Aorta (tissue), 5 donors: Measurements from ENCODE around the gene RSRP1. TPM values are rescaled to one million over a fixed set of nuclear protein-coding genes. Genes with fewer than 3 reads are reported as not detected.
A peak's percentile ranks its signal among the peaks of the same experiment; 100 is the strongest.

ENCODE experiments used
- ATAC-seq: fragments of 200-7000 bp; cut with Tn5 transposase; one replicate; pipeline ENCODE4 v1.9.1; 2022; ENCODE audit warnings: moderate library complexity; ENCODE audit not compliant: low FRiP score
- DNase-seq, 2 donors: peaks; one replicate each; pipeline ENCODE4 v3.0.0-alpha.2; 2020
- H3K27ac ChIP-seq, 2 donors: one replicate each; pipeline ENCODE4 v1.5.1; 2013; ENCODE audit warnings: low read length in 2 of 2, mild to moderate bottlenecking in 2 of 2, moderate library complexity in 2 of 2, control low read depth in 1 of 2, inconsistent platforms in 1 of 2, low read depth in 1 of 2
- H3K27me3 ChIP-seq, 2 donors: one replicate each; pipeline ENCODE4 v1.6.1; 2013; ENCODE audit warnings: control low read depth in 1 of 2, low read length in 1 of 2, mild to moderate bottlenecking in 1 of 2, moderate library complexity in 1 of 2; ENCODE audit not compliant: insufficient read depth in 2 of 2, control insufficient read depth in 1 of 2
- H3K36me3 ChIP-seq, 2 donors: one replicate each; pipeline ENCODE4 v1.6.1; 2013; ENCODE audit warnings: control low read depth in 1 of 2, low read length in 1 of 2, mild to moderate bottlenecking in 1 of 2; ENCODE audit not compliant: insufficient read depth in 2 of 2, control insufficient read depth in 1 of 2
- H3K4me1 ChIP-seq, 2 donors: one replicate each; pipeline ENCODE4 v1.6.1; 2013; ENCODE audit warnings: low read length in 2 of 2, control low read depth in 1 of 2, mild to moderate bottlenecking in 1 of 2, moderate library complexity in 1 of 2; ENCODE audit not compliant: insufficient read depth in 2 of 2, control insufficient read depth in 1 of 2
- H3K4me3 ChIP-seq, 2 donors: one replicate each; pipeline ENCODE4 v1.5.1; 2013; ENCODE audit warnings: low read length in 2 of 2, control low read depth in 1 of 2, mild to moderate bottlenecking in 1 of 2
- H3K9me3 ChIP-seq: one replicate; pipeline ENCODE4 v1.6.1; 2013; ENCODE audit warnings: mild to moderate bottlenecking, low read length; ENCODE audit not compliant: control insufficient read depth
- WGBS, 2 donors: extraction: QIAGEN DNeasy Blood & Tissue Kit; methylation state at CpG; one replicate each; pipeline ENCODE4 v1.1.7; 2013; 5-methylcytosine and 5-hydroxymethylcytosine counted together
- intact Hi-C, 2 donors: fragments of 100-400 bp; cut with DNase I; formaldehyde crosslinking; loops; one replicate each; pipeline versions ENCODE4 v1.14.2 to v1.15.0; 2022
- polyA plus RNA-seq, 2 donors: library from polyadenylated mRNA; stranded (reverse); fragments of 200-250 nt; gene quantifications; one replicate each; pipeline ENCODE4 v1.2.3, GENCODE V29; 2013
- total RNA-seq, 2 donors: library from RNA; stranded (reverse); fragmentation: NEBNext Ultra II Directional; extraction: Animal tissue kit (Norgen Biotek cat#: 25700); gene quantifications; one replicate each; pipeline ENCODE4 v1.2.1, GENCODE V29; 2021
- donor health status: healthy with polysubstance abuse.
- donor health status: Bipolar disorder and iron deficiency.
- donor health status: DM: no; HTN: no; CAD: no.
- donor health status: DM: no; HTN: no; CAD: no.
- donor health status: DM: yes; HTN: yes; CAD: no.

The RSRP1 gene
- total and polyA plus RNA-seq, 4 donors, result 60.1 to 217 (median 137) TPM

DNA sequence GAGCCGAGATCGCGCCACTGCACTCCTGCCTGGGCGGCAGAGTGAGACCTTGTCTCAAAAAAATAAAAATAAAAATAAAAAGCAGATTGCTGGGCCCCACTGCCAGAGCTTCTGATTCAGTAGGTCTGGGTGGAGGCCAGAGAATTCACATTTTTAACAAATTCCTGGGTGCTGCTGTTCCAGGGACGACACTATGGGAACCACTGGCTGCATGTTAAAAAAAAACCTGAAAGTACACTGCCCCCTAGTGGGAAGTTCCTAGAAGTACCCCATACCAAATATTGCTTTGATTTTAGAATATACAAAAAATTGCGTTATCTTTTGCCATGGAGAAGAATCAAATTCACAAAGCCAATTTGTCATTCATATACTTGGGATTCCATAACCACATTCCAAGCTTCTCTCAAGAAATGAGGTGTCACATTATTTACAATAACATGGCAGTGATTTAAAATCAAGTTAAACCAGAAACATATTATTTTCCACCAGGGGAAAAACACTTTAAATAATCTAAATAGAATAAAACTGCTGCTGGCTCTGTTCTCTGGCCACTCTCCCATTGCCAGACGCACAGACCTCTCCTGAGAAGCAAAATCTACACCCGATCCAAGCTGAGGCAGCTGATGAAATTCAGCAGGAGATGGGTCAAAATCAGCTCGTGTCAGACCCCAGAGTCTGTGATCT, 42.3 kb downstream of the RSRP1 start:
- DNase-seq (peak in 1 of 2 donors; percentile 26), ATAC-seq (no peak)
- WGBS, 2 donors, result 55 to 56% methylated on average over 9 of the region's 9 CpGs
- Histone ChIP-seq H3K4me3 (no peak overlapping the region), H3K27ac (no peak overlapping the region), H3K4me1 (no peaks in the 10 kb centered on the region), H3K9me3 (no peaks in the 10 kb centered on the region), H3K36me3 (no peaks in the 10 kb centered on the region), H3K27me3 (no peaks in the 10 kb centered on the region)
- intact Hi-C loops, result loop anchor here (1.0 to 10.0 kb wide), 4 partner anchors 270 to 550 kb away; partner anchors contain the start of gene RUNX3 (in 1 of the 2)

DNA sequence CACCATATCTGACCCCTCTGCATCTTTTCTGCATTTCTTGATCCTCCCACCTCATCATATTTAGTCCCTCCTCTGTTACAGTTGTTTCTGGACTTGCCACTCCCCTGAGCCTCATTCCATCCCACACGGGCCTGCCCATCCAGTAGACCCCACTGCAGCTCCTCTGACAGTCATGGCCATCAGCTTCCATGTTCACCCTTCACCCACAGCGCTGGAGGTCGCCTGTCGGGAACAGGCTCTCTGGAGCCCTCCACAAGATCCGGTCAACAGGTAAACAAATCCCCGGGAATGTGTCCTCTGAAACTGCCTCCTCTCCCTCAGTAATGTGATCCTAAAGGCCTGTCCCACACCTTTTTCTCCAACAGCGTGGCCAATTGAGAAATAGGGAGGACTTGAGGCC, 46.2 kb downstream of the RSRP1 start:
- Histone ChIP-seq H3K27ac (no peak overlapping the region), H3K36me3 (no peaks in the 10 kb centered on the region), H3K4me1 (no peaks in the 10 kb centered on the region), H3K27me3 (no peaks in the 10 kb centered on the region), H3K4me3 (no peak overlapping the region), H3K9me3 (no peaks in the 10 kb centered on the region)
- intact Hi-C loops, result loop anchor here (10.0 kb wide), 3 partner anchors 266 to 546 kb away; partner anchors contain the start of gene RUNX3 (in 1 of the 2)
- no peak for ATAC-seq
- WGBS, 2 donors, result 89 to 90% methylated on average over 7 of the region's 7 CpGs
- DNase-seq, result peak in 1 of 2 donors; percentile 67

DNA sequence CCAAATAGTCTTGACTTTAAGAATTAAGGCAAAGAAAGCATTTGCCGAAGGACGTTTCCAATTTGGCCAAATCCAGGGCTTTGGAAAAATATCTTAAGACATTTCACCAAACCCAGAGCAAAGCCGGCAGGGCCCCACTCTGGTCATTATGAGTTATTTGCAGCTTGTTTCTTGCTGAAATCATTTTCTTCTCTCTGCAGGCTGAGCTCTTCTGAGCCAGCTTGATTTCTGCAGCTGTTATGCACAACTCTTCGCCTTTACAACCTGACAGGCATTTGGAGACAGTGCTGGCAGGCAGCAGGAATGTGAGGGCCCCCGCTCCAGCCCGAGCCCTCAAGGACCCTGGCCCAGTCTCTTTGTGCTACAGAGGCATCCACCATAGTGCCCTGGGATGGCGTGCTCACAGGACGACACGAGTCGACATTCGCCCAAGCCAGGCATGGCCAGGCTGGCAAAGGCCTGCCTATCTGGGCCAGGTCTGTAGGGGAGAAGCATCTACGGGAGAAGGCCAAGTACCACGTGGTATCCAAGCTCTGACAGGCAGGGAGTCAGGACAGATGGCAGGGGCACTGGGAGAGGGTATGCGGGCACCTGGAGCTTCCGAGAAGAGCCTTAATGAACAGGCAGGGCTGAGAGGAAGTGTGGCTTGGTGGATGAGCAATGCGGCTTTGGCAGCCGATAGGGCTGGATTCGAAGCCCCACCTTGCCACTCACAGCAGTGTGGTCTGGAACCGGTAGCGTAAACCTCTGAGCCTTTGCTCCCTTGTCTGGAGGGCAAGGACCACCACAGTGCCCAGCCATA, 47.2 kb downstream of the RSRP1 start:
- intact Hi-C loops, result loop anchor here (10.0 kb wide), 3 partner anchors 265 to 545 kb away; partner anchors contain the start of gene RUNX3 (in 1 of the 2)
- DNase-seq, result peak in 1 of 2 donors; percentile 49
- no peaks in the 10 kb centered on the region for H3K27me3 ChIP-seq
- 93 to 94% methylated on average over 20 of the region's 20 CpGs for WGBS, 2 donors
- H3K36me3 ChIP-seq, result no peaks in the 10 kb centered on the region
- H3K4me1 ChIP-seq, result no peaks in the 10 kb centered on the region
- H3K4me3 ChIP-seq, result no peak overlapping the region
- no peaks in the 10 kb centered on the region for H3K9me3 ChIP-seq
- H3K27ac ChIP-seq, result no peak overlapping the region
- ATAC-seq, result peak; percentile 33

DNA sequence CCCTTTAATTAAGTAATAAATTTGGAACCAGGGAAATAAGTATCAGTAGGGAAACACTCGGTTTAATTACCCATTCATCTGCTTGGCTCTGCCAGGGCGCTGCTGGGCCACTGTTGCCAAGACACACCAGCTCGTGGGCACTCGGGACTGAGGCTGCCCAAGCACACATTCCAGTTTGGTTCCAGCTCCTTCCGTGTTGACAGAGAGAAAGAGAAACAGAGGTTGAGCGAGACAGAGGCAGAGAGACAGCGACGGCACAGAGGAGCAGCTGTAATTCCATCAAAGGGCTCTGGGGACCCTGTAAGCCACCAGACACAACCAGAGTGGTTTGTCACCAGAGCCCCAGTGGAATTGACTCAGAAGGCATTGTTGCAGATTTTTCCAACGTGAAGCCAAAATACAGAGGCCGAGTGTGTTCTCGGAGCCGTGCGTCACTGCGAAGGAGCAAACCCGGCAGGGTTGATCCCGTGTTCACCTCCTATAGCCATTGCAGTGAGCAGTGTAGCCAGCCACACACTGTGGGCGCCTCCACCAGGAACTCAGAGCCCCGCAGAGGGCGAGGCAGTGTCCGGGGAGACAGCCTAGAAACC, 48.5 kb downstream of the RSRP1 start:
- Histone ChIP-seq H3K4me3 (peak overlapping the region; percentile 1 to 18), H3K36me3 (no peaks in the 10 kb centered on the region), H3K9me3 (no peaks in the 10 kb centered on the region), H3K4me1 (no peaks in the 10 kb centered on the region), H3K27ac (peak overlapping the region in 1 of 2 donors; percentile 53), H3K27me3 (no peaks in the 10 kb centered on the region)
- peak in 1 of 2 donors; percentile 82 for DNase-seq
- intact Hi-C loops, result no loop called here
- 14% methylated on average over 20 of the region's 20 CpGs for WGBS, 2 donors
- ATAC-seq, result peak; percentile 53

DNA sequence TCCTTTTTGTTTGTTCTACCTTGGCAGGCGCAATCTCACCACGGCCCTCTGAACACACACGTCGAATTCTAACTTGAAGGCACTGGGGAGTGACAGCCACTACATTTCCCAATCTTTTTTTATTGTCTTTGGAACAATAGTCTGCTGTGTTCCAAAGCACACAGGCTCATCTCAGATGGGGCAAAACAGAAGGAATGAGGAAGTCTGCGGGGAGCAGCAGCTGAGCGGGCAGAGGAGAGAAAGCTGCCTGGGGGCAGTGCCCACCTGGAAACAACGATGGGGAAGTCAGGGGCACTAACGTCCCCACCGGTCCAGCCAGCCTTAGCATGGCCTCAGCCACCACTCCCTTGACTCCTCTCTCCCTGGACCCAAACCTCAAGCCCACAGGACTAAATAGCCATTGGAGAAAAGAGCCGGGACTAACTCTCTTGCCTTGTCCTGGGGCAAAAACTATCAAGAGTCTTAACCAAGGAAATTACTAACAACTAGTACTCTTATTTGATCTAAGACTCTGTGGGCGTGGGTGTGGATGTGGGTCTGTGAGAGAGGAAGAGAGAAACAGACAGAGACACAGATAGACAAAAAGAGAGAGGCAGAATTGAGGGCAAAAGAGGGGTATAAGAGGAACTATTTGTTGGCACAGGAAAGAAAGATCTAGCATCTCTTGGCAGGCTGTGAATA, 49.1 kb downstream of the RSRP1 start:
- Histone ChIP-seq H3K4me1 (no peaks in the 10 kb centered on the region), H3K36me3 (no peaks in the 10 kb centered on the region), H3K9me3 (no peaks in the 10 kb centered on the region), H3K27me3 (no peaks in the 10 kb centered on the region), H3K27ac (no peak overlapping the region), H3K4me3 (no peak overlapping the region)
- DNase-seq, result no peak
- 53 to 59% methylated on average over 11 of the region's 11 CpGs for WGBS, 2 donors
- no peak for ATAC-seq
- intact Hi-C loops, result no loop called here

DNA sequence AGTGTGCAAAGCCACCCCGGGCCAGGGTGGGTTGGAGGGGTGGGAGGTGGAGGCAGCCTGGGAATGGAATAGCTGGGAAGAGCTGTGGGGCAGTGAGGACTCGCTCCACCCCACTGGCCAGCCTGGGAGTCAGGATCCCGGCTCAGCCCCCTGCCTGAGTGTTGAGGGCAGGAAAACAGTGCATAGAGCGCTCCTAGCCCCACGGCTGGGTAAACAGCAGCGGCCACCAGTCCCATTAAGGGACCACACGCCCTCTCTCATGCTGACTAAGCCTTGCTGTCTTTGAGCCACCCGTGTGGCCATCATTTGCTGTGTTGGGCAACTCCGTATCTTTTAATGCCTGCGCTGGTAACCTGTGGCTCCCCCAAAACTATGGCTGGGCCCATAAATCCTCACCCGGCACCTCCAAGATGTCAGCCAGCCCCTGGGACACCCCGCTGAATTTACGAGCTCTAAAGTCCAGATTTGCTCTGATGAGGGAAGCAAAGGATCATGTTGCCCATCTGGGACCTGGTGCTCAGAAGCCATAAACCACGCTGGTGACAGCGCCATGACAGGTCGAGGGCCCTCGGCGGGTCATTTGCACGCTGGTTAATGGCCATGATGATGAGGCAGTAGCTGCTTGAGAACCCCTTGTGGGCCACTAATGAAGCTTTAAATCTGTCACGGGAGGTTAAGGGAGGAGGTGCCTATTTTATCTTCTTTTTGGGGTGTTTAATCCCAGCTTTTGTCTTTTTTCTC, 49.8 kb downstream of the RSRP1 start:
- ATAC-seq (no peak), DNase-seq (no peak)
- WGBS, 2 donors, result 74 to 79% methylated on average over 20 of the region's 20 CpGs
- Histone ChIP-seq H3K27me3 (no peaks in the 10 kb centered on the region), H3K36me3 (no peaks in the 10 kb centered on the region), H3K9me3 (no peaks in the 10 kb centered on the region), H3K4me1 (no peaks in the 10 kb centered on the region), H3K27ac (no peak overlapping the region), H3K4me3 (no peak overlapping the region)
- intact Hi-C loops, result no loop called here

DNA sequence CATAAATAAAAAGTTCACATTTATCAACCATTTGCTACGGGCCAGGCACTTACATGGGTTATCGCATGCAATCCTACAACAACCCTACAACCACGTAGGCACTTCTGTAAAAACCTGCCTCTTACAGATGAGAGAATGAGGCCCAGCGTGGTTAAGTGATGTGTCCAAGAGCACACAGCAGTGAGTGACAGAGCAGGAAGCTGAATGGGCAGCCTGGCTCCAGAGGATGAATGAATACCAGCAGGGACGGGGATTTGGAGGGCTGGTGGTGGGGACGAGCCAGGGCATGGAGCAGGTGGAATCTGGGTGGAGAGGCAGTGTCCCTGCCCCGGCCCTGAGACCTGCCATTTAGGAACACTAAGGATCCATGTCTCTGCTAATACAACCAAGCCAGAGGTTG, 50.4 kb downstream of the RSRP1 start:
- ATAC-seq, result no peak
- Histone ChIP-seq H3K36me3 (no peaks in the 10 kb centered on the region), H3K4me1 (no peaks in the 10 kb centered on the region), H3K27me3 (no peaks in the 10 kb centered on the region), H3K4me3 (no peak overlapping the region), H3K9me3 (no peaks in the 10 kb centered on the region), H3K27ac (no peak overlapping the region)
- DNase-seq, result no peak
- WGBS, 2 donors, result 83 to 91% methylated on average over 7 of the region's 7 CpGs
- intact Hi-C loops, result no loop called here

DNA sequence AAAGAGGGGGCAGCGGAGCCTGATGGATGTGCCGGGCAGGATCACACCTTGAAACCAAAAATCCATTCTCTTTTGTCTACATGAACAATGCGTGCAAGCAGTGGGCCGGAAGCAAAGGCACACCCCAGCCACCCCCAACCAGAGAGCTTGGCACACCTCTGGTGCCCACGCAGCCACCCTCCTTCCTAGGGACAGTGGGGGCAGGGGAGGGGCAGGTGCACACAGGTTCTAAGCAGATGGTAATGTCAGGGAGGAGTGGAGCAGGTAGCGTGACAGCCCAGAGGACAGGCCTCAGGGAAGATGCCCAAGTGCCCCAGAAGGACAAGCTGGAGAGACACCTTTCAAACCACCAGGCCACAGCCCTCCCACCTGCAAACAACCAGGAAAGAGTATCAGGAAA, 51.4 kb downstream of the RSRP1 start:
- H3K36me3 ChIP-seq, result no peaks in the 10 kb centered on the region
- H3K27me3 ChIP-seq, result no peaks in the 10 kb centered on the region
- no peaks in the 10 kb centered on the region for H3K4me1 ChIP-seq
- ATAC-seq, result no peak
- H3K27ac ChIP-seq, result no peak overlapping the region
- intact Hi-C loops, result no loop called here
- no peak for DNase-seq
- no peak overlapping the region for H3K4me3 ChIP-seq
- WGBS, 2 donors, result 80 to 87% methylated on average over 6 of the region's 6 CpGs
- H3K9me3 ChIP-seq, result no peaks in the 10 kb centered on the region
